ENCODE measurements around the gene LTO1. TPM values are rescaled to one million over a fixed set of nuclear protein-coding genes. Genes with fewer than 3 reads are reported as not detected.

Gene LTO1
- total and polyA plus RNA-seq, 2 of the 13 experiments (the other 11 are each of a cell fraction or from before 2014, with no cell fraction given): 11.8 to 15.0 TPM

- TF ChIP-seq GRHL1 (CRISPR knock-in tag; conservative IDR thresholded peaks at IDR 0.05): no peak
- peak; percentile 87 for TF ChIP-seq FOSL2 (CRISPR knock-in tag; IDR thresholded peaks at IDR 0.05)
- no peak for TF ChIP-seq MTA3 (CRISPR knock-in tag; IDR thresholded peaks at IDR 0.05)
- peak; percentile 73 for TF ChIP-seq HMG20B (CRISPR knock-in tag; conservative IDR thresholded peaks at IDR 0.05)
- TF ChIP-seq ZNF512 (CRISPR knock-in tag; IDR thresholded peaks at IDR 0.05): no peak
- peak; percentile 89; the same call in 1 of the 2 replicates for TF ChIP-seq ZNF691 (CRISPR knock-in tag; IDR thresholded peaks at IDR 0.05; ENCODE audit: borderline replicate concordance, low read depth)
- peak; percentile 62; the same call in 1 of the 2 replicates for TF ChIP-seq HNRNPL (IDR thresholded peaks at IDR 0.05; ENCODE audit: low read depth, low read length)
- peak; percentile 89 for TF ChIP-seq ZNF605 (CRISPR knock-in tag; IDR thresholded peaks at IDR 0.05)
- TF ChIP-seq MEF2D (CRISPR knock-in tag; IDR thresholded peaks at IDR 0.05): peak; percentile 59; the same call in 1 of the 2 replicates
- no peak for TF ChIP-seq ZFP36L1 (CRISPR knock-in tag; IDR thresholded peaks at IDR 0.05)
- TF ChIP-seq ZKSCAN1 (IDR thresholded peaks at IDR 0.05; ENCODE audit: low read length): no peak
- peak; percentile 59; the same call in 1 of the 2 replicates for TF ChIP-seq CC2D1A (CRISPR knock-in tag; IDR thresholded peaks at IDR 0.05)
- no peak for TF ChIP-seq HDAC6 (IDR thresholded peaks at IDR 0.05; ENCODE audit: low read depth, low read length)
- TF ChIP-seq ZNF713 (CRISPR knock-in tag; IDR thresholded peaks at IDR 0.05): no peak
- peak; percentile 76; the same call in 1 of the 2 replicates for TF ChIP-seq ZNF160 (CRISPR knock-in tag; IDR thresholded peaks at IDR 0.05)
- no peak for TF ChIP-seq RARG (CRISPR knock-in tag; IDR thresholded peaks at IDR 0.05; ENCODE audit: low read depth)
- TF ChIP-seq NFE2L1 (CRISPR knock-in tag; IDR thresholded peaks at IDR 0.05; ENCODE audit: borderline replicate concordance): no peak
- no peak for TF ChIP-seq JUND (CRISPR knock-in tag; IDR thresholded peaks at IDR 0.05)
- TF ChIP-seq CHCHD3 (CRISPR knock-in tag; IDR thresholded peaks at IDR 0.05): no peak; the same call in 1 of the 2 replicates
- no peak for TF ChIP-seq ZNF20 (CRISPR knock-in tag; IDR thresholded peaks at IDR 0.05)
- peak; percentile 72; the same call in 1 of the 2 replicates for TF ChIP-seq HNF4A (CRISPR knock-in tag; IDR thresholded peaks at IDR 0.05)
- TF ChIP-seq ZNF430 (CRISPR knock-in tag; IDR thresholded peaks at IDR 0.05): peak; percentile 67
Observed at GRCh38 chr11:69657911-69658625, 17.1 kb downstream of the LTO1 start (continued).

Measured in HepG2 (cell line).